CD4-positive, alpha-beta T cell (primary cell): ENCODE results near the gene GLCE. TPM values are rescaled to one million over a fixed set of nuclear protein-coding genes. Genes with fewer than 3 reads are reported as not detected.

Experiments
- ATAC-seq: fragments of 200-7000 bp; cut with Tn5 transposase; one replicate; pipeline ENCODE4 v1.10.0; 2022; ENCODE audit warnings: mild to moderate bottlenecking; ENCODE audit not compliant: poor library complexity
- CTCF ChIA-PET: fragments of 350-600 bp; sonication (Branson Sonifier 250); formaldehyde crosslinking; loops from one replicate; lab custom pipeline; 2021; ENCODE audit warnings: antibody characterized with exemption, inconsistent platforms; lab: Charles Lee
- POLR2A ChIA-PET: fragments of 350-600 bp; sonication (Branson Sonifier 250); formaldehyde crosslinking; loops from one replicate; lab custom pipeline; 2021; ENCODE audit warnings: antibody characterized with exemption, inconsistent platforms; lab: Charles Lee
- DNase-seq, 14 experiments: peaks; one replicate each; pipeline ENCODE4 v3.0.0-alpha.2; 2013 to 2020; ENCODE audit warnings: mixed read lengths in 2 of 14
- H3K27ac ChIP-seq, 2 donors: one replicate each; pipeline versions ENCODE4 v1.5.1 to v1.7.0; 2013; ENCODE audit warnings: low read length in 2 of 2, low read depth in 1 of 2, mild to moderate bottlenecking in 1 of 2
- H3K27me3 ChIP-seq, 2 experiments: 1 replicate in 1 of 2; 2 replicates in 1 of 2; pipeline versions ENCODE4 v1.6.1 to v1.7.0; 2013; ENCODE audit warnings: low read length in 2 of 2, control low read depth in 1 of 2, mild to moderate bottlenecking in 1 of 2, moderate library complexity in 1 of 2; ENCODE audit not compliant: insufficient read depth in 2 of 2, control insufficient read depth in 1 of 2
- H3K36me3 ChIP-seq: one replicate; pipeline ENCODE4 v1.6.1; 2013; ENCODE audit warnings: low read length, control low read depth; ENCODE audit not compliant: insufficient read depth
- H3K4me1 ChIP-seq: one replicate; pipeline ENCODE4 v1.6.1; 2013; ENCODE audit warnings: low read length, control low read depth; ENCODE audit not compliant: insufficient read depth
- H3K4me3 ChIP-seq: one replicate; pipeline ENCODE4 v1.5.1; 2013; ENCODE audit warnings: mild to moderate bottlenecking, low read length, moderate library complexity
- H3K9me3 ChIP-seq, 2 experiments: 1 replicate in 1 of 2; 2 replicates in 1 of 2; pipeline versions ENCODE4 v1.6.1 to v1.7.0; 2013; ENCODE audit warnings: low read length in 2 of 2, mild to moderate bottlenecking in 2 of 2, control low read depth in 1 of 2, moderate library complexity in 1 of 2; ENCODE audit not compliant: control insufficient read depth in 1 of 2, insufficient read depth in 1 of 2
- H3K27ac Mint-ChIP-seq: one replicate; pipeline ENCODE4 v1.8.0; 2020; ENCODE audit warnings: mixed read lengths
- H3K27me3 Mint-ChIP-seq: one replicate; pipeline ENCODE4 v1.8.0; 2021; ENCODE audit warnings: mixed read lengths
- H3K36me3 Mint-ChIP-seq: one replicate; pipeline ENCODE4 v1.8.0; 2021; ENCODE audit warnings: low read depth, mixed read lengths
- H3K4me1 Mint-ChIP-seq: one replicate; pipeline ENCODE4 v1.8.0; 2021; ENCODE audit warnings: low read depth, mixed read lengths
- H3K4me3 Mint-ChIP-seq: one replicate; pipeline ENCODE4 v1.8.0; 2020; ENCODE audit warnings: mild to moderate bottlenecking, mixed read lengths
- H3K9me3 Mint-ChIP-seq: one replicate; pipeline ENCODE4 v1.8.0; 2020; ENCODE audit warnings: mixed read lengths
- intact Hi-C, 2 experiments: fragments of 100-400 bp; cut with DNase I in 1 of 2; cut with micrococcal nuclease in 1 of 2; formaldehyde crosslinking; loops; one replicate each; pipeline versions ENCODE4 v1.15.1 to v1.9.0; 2023 to 2025; cut with DNase I, micrococcal nuclease
- total RNA-seq, 174 experiments: library from RNA in 2 of 174; stranded (reverse) in 2 of 174; gene quantifications; one replicate each; pipeline ENCODE4 v1.2.3 and lab custom pipeline; 2021 to 2026
- TF ChIP-seq, protein P1 (sequence below): fragments of 200-600 bp; IDR thresholded peaks from one replicate; pipeline ENCODE4 v1.8.0; 2022; ENCODE audit warnings: antibody characterized with exemption, mild to moderate bottlenecking

The GLCE gene
- total RNA-seq, 2 experiments from 2014 or later = 3.2 TPM

GRCh38 chr15:69154684-69155083 is 5.8 kb upstream of the GLCE start:
- TF ChIP-seq, protein P1, sequence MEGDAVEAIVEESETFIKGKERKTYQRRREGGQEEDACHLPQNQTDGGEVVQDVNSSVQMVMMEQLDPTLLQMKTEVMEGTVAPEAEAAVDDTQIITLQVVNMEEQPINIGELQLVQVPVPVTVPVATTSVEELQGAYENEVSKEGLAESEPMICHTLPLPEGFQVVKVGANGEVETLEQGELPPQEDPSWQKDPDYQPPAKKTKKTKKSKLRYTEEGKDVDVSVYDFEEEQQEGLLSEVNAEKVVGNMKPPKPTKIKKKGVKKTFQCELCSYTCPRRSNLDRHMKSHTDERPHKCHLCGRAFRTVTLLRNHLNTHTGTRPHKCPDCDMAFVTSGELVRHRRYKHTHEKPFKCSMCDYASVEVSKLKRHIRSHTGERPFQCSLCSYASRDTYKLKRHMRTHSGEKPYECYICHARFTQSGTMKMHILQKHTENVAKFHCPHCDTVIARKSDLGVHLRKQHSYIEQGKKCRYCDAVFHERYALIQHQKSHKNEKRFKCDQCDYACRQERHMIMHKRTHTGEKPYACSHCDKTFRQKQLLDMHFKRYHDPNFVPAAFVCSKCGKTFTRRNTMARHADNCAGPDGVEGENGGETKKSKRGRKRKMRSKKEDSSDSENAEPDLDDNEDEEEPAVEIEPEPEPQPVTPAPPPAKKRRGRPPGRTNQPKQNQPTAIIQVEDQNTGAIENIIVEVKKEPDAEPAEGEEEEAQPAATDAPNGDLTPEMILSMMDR = no peak

GRCh38 chr15:69156736-69157381 is 3.6 kb upstream of the GLCE start:
- Histone ChIP-seq H3K9me3 (no peaks in the 10 kb centered on the region), H3K4me1 (peaks cover 16% of the 10 kb centered on the region), H3K27ac (no peak overlapping the region), H3K27me3 (peaks cover 0 to 5% of the 10 kb centered on the region in 2 experiments), H3K4me3 (no peak overlapping the region), H3K36me3 (no peaks in the 10 kb centered on the region)
- H3K9me3 Mint-ChIP-seq = no peaks in the 10 kb centered on the region
- CTCF ChIA-PET = no interaction called here
- peak overlapping the region; percentile 25 for H3K4me3 Mint-ChIP-seq
- DNase-seq (no peak), ATAC-seq (no peak)
- peaks cover 10% of the 10 kb centered on the region for H3K4me1 Mint-ChIP-seq
- TF ChIP-seq, protein P1 = no peak
- H3K27ac Mint-ChIP-seq = no peak overlapping the region
- POLR2A ChIA-PET = no interaction called here
- H3K36me3 Mint-ChIP-seq = peaks cover 12% of the 10 kb centered on the region
- peaks cover 25% of the 10 kb centered on the region for H3K27me3 Mint-ChIP-seq
- intact Hi-C loops = no loop called here

More at GRCh38 chr15:69154684-69155083, 5.8 kb upstream of the GLCE start:
- ChIA-PET POLR2A (no interaction called here), CTCF (no interaction called here)
- no peak for ATAC-seq
- no peak for DNase-seq
- Histone ChIP-seq H3K9me3 (no peaks in the 10 kb centered on the region), H3K27me3 (peaks cover 10 to 19% of the 10 kb centered on the region in 2 experiments), H3K4me1 (peaks cover 2% of the 10 kb centered on the region), H3K27ac (no peak overlapping the region), H3K4me3 (no peak overlapping the region), H3K36me3 (no peaks in the 10 kb centered on the region)
- Mint-ChIP-seq H3K4me1 (peaks cover under 1% of the 10 kb centered on the region), H3K4me3 (no peak overlapping the region), H3K36me3 (peaks cover under 1% of the 10 kb centered on the region), H3K27me3 (peaks cover 44% of the 10 kb centered on the region), H3K27ac (no peak overlapping the region), H3K9me3 (no peaks in the 10 kb centered on the region)
- intact Hi-C loops = no loop called here

DNA sequence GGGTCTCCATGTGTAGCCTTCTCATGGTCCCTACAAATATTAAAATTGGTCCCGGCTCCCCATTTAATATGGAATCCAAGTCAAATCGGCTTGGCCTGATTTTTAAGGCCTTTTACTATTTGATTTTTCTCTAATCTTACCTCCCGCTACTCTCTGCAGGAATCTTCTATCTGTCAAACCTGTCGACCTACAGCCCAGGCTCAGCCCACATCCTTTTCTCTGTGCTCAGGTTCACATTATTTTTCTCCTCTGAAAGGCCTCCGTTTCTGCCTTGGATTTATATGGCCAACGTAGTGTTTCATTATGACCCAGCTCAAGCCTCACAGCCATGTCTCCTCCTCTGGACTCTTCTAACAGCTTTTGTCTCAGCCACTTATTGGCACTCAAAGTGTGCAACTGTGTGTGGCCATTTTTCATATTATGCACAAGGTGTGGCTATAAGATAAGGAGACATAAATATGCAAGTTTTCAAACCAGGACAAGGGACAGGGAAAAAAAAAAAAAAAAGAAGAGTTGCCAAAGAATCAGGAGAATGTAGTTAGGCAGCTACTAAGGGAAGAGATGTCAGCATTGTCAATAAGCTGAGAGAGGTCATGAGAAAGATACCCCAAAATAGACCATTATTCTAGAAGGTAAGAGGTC is 2.1 kb upstream of the GLCE start:
- POLR2A ChIA-PET = no interaction called here
- H3K4me3 Mint-ChIP-seq = peak overlapping the region; percentile 99
- intact Hi-C loops = no loop called here

More for the DNA sequence above, 2.1 kb upstream of the GLCE start:
- TF ChIP-seq, protein P1 = no peak
- Mint-ChIP-seq H3K27ac (no peak overlapping the region), H3K36me3 (peaks cover 12% of the 10 kb centered on the region), H3K4me1 (peaks cover 15% of the 10 kb centered on the region), H3K9me3 (no peaks in the 10 kb centered on the region), H3K27me3 (peaks cover 16% of the 10 kb centered on the region)
- CTCF ChIA-PET = no interaction called here
- Histone ChIP-seq H3K9me3 (no peaks in the 10 kb centered on the region), H3K27ac (no peak overlapping the region), H3K27me3 (peaks cover 0 to 5% of the 10 kb centered on the region in 2 experiments), H3K4me1 (peaks cover 17% of the 10 kb centered on the region), H3K36me3 (no peaks in the 10 kb centered on the region), H3K4me3 (no peak overlapping the region)
- DNase-seq (no peak), ATAC-seq (no peak)
